KMS-11 (cell line): Measurements from ENCODE around the gene PRMT9.
A peak's percentile ranks its signal among the peaks of the same experiment; 100 is the strongest.

Experiments
- H2AFZ ChIP-seq: fragments of 200-600 bp; sonication (generic); 2 replicates; pipeline ENCODE4 v1.6.1; 2016; ENCODE audit warnings: antibody characterized with exemption, mixed run types, low read depth
- H3K27ac ChIP-seq: fragments of 200-600 bp; sonication (generic); 2 replicates; pipeline ENCODE4 v1.6.1; 2016; ENCODE audit warnings: mild to moderate bottlenecking, mixed run types
- H3K27me3 ChIP-seq: fragments of 200-600 bp; sonication (generic); 2 replicates; pipeline ENCODE4 v1.6.1; 2017; ENCODE audit warnings: mild to moderate bottlenecking, low read depth, mixed run types, moderate library complexity; ENCODE audit not compliant: insufficient read depth
- H3K36me3 ChIP-seq: fragments of 200-600 bp; sonication (generic); 2 replicates; pipeline ENCODE4 v1.6.1; 2017; ENCODE audit warnings: mild to moderate bottlenecking, mixed run types; ENCODE audit not compliant: insufficient read depth
- H3K4me1 ChIP-seq: fragments of 200-600 bp; sonication (generic); 2 replicates; pipeline ENCODE4 v1.6.1; 2016; ENCODE audit warnings: mild to moderate bottlenecking, low read depth, mixed run types; ENCODE audit not compliant: poor library complexity, severe bottlenecking
- H3K4me2 ChIP-seq: fragments of 200-600 bp; sonication (generic); 2 replicates; pipeline ENCODE4 v1.7.0; 2016; ENCODE audit warnings: mild to moderate bottlenecking, mixed run types
- H3K4me3 ChIP-seq: fragments of 200-600 bp; sonication (generic); IDR thresholded peaks from 2 replicates; pipeline ENCODE4 v1.6.1; 2017; ENCODE audit warnings: low read depth, low read length, mixed read lengths; ENCODE audit not compliant: insufficient read depth
- H3K79me2 ChIP-seq: fragments of 200-600 bp; sonication (generic); 2 replicates; pipeline ENCODE4 v1.6.1; 2016; ENCODE audit warnings: low read depth, mixed run types; ENCODE audit not compliant: insufficient read depth
- H3K9ac ChIP-seq: fragments of 200-600 bp; sonication (generic); 2 replicates; pipeline ENCODE4 v1.6.1; 2016; ENCODE audit warnings: mild to moderate bottlenecking, mixed run types
- H4K20me1 ChIP-seq: fragments of 200-600 bp; sonication (generic); 2 replicates; pipeline ENCODE4 v1.6.1; 2016; ENCODE audit warnings: mild to moderate bottlenecking, mixed run types; ENCODE audit not compliant: insufficient read depth
- TF ChIP-seq, protein P1 (sequence below): fragments of 200-600 bp; sonication (generic); conservative IDR thresholded peaks from 2 replicates; pipeline ENCODE4 v1.6.1; 2017; ENCODE audit warnings: low read depth, mild to moderate bottlenecking, antibody characterized with exemption, low read length, moderate library complexity, mixed read lengths

PRMT9 gene

DNA sequence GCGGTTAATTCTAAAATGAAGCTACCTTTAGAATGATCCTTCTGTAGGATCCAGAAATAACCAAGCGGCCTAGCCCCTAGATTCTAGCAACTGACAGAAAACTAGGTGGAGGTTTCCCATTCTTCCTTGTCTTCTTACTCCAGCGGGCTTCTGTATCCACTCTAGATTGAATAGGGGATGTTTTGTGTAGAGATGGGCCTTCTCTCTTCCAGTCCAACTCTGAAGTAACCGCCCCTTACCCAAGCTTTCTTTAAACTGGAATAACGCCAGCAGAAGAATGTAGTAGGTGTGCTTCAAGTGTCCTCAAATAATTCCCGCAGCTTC lies 67.2 kb downstream of the PRMT9 start:
- Histone ChIP-seq H3K36me3 (no peaks in the 10 kb centered on the region), H3K9ac (peak overlapping the region; percentile 17; the same call in 1 of the 2 replicates), H3K4me3 (peak overlapping the region; percentile 75), H2AFZ (peak overlapping the region; percentile 84), H3K27me3 (no peaks in the 10 kb centered on the region), H4K20me1 (no peaks in the 10 kb centered on the region), H3K4me1 (peaks cover 31% of the 10 kb centered on the region), H3K4me2 (peak overlapping the region; percentile 85), H3K27ac (no peak overlapping the region), H3K79me2 (peaks cover 32% of the 10 kb centered on the region)
- TF ChIP-seq, protein P1, sequence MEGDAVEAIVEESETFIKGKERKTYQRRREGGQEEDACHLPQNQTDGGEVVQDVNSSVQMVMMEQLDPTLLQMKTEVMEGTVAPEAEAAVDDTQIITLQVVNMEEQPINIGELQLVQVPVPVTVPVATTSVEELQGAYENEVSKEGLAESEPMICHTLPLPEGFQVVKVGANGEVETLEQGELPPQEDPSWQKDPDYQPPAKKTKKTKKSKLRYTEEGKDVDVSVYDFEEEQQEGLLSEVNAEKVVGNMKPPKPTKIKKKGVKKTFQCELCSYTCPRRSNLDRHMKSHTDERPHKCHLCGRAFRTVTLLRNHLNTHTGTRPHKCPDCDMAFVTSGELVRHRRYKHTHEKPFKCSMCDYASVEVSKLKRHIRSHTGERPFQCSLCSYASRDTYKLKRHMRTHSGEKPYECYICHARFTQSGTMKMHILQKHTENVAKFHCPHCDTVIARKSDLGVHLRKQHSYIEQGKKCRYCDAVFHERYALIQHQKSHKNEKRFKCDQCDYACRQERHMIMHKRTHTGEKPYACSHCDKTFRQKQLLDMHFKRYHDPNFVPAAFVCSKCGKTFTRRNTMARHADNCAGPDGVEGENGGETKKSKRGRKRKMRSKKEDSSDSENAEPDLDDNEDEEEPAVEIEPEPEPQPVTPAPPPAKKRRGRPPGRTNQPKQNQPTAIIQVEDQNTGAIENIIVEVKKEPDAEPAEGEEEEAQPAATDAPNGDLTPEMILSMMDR = no peak

DNA sequence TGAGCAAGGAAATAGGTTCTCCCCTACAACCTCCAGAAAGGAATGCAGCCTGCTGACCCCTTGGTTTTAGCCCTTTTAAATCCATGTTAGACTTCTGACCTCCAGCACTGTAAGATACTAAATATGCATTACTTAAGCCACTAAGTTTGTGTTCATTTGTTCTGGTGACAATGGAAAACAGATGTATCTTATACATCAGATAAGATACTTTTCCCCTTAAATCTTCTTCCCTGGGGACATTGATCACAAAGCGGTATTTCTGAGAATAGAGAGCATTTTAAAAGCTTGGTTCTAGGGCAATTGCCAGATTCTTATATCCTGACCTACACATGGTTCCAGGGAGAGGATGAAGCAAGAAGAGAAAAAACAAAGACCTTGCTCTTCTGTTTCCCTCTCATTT lies 73.3 kb downstream of the PRMT9 start:
- Histone ChIP-seq H3K27me3 (no peaks in the 10 kb centered on the region), H3K36me3 (no peaks in the 10 kb centered on the region), H3K4me3 (no peak overlapping the region), H3K79me2 (no peaks in the 10 kb centered on the region), H3K9ac (no peak overlapping the region), H4K20me1 (no peaks in the 10 kb centered on the region), H2AFZ (no peak overlapping the region), H3K4me1 (no peaks in the 10 kb centered on the region), H3K4me2 (no peak overlapping the region), H3K27ac (no peak overlapping the region)
- TF ChIP-seq, protein P1 = no peak

DNA sequence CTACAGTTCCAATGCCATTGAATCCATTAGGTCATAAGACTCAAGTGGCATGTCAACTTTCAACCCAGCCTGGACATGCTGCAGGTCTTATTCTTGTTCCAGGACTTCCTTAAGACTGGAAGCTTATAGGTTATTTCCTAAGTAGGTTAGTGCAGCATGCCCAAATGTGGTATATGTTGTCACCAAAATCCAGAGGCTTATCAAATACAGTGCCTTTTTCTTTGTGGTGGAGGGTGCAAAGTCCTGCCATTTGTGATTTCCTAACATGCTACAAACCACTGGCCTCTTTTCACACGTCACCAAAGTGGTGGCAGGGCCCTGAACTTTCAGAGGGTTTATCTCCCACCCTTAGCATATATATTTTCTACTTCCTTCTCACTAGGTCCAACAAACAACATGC lies 76.5 kb downstream of the PRMT9 start:
- no peak overlapping the region for H3K9ac ChIP-seq
- H2AFZ ChIP-seq = no peak overlapping the region
- H3K4me1 ChIP-seq = no peaks in the 10 kb centered on the region
- no peaks in the 10 kb centered on the region for H4K20me1 ChIP-seq
- no peaks in the 10 kb centered on the region for H3K79me2 ChIP-seq
- no peaks in the 10 kb centered on the region for H3K36me3 ChIP-seq
- H3K4me2 ChIP-seq = no peak overlapping the region
- no peak overlapping the region for H3K27ac ChIP-seq
- H3K27me3 ChIP-seq = no peaks in the 10 kb centered on the region
- H3K4me3 ChIP-seq = no peak overlapping the region
- TF ChIP-seq, protein P1 = no peak

DNA sequence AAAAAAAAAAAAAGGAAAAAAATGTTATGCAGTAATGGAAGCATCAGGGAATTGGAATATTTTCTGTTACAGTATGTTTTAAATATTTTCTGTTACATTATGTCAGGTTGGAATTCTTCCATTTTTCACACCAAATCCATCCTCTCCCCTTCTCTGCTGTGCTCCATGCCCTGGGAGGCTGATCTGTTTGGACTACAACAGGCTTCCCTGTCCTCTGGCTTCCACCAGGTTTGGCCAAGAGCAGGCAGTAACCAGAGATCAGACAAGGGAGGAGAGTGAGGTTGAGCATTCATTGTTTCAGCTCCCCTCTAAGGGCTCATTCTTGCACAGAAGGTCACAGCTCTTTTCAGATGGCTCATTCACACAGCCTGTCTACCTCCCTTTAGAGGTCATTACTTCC lies 78.5 kb downstream of the PRMT9 start:
- H2AFZ ChIP-seq = no peak overlapping the region
- no peak overlapping the region for H3K4me2 ChIP-seq
- no peak overlapping the region for H3K4me3 ChIP-seq
- H4K20me1 ChIP-seq = no peaks in the 10 kb centered on the region
- H3K9ac ChIP-seq = no peak overlapping the region
- H3K27me3 ChIP-seq = no peaks in the 10 kb centered on the region
- no peak overlapping the region for H3K27ac ChIP-seq
- TF ChIP-seq, protein P1 = no peak
- H3K4me1 ChIP-seq = no peaks in the 10 kb centered on the region
- H3K36me3 ChIP-seq = no peaks in the 10 kb centered on the region
- no peaks in the 10 kb centered on the region for H3K79me2 ChIP-seq

DNA sequence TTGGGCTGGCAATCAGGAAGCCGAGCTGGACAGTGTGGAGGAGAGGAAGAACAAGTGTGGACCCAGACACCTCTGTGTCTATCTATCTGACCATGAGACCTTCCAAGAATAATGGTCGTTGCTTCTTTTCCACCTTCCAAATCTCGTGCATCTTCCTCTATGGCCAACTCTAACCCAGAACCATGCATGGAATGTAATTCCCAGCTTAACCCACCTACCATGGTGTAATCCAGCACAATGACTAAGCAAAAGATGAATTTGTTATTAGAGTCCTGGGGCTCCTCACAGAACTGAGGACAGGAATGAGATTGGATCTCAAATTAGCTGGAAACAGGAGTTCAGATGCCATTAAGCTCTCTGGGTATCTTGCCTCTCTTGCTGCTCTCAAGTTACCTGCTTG lies 84.2 kb downstream of the PRMT9 start:
- TF ChIP-seq, protein P1 = no peak
- no peak overlapping the region for H2AFZ ChIP-seq

More for the DNA sequence above, 84.2 kb downstream of the PRMT9 start:
- H3K4me1 ChIP-seq = no peaks in the 10 kb centered on the region
- no peaks in the 10 kb centered on the region for H3K79me2 ChIP-seq
- no peak overlapping the region for H3K4me2 ChIP-seq
- H3K27me3 ChIP-seq = no peaks in the 10 kb centered on the region
- H3K9ac ChIP-seq = no peak overlapping the region
- H3K4me3 ChIP-seq = no peak overlapping the region
- H4K20me1 ChIP-seq = no peaks in the 10 kb centered on the region
- H3K27ac ChIP-seq = no peak overlapping the region
- no peaks in the 10 kb centered on the region for H3K36me3 ChIP-seq
